HG03558 (cell line): ENCODE data around the gene CSF1R.
"Not testable (repeated sequence)": the region's sequence is repeated elsewhere in the genome, so short reads cannot be mapped to it uniquely, and the experiment has no call there.

Source experiments
- ATAC-seq: cut with Tn5 transposase; IDR thresholded peaks from one replicate; pipeline ENCODE4 v1.9.1; 2021; ENCODE audit warnings: moderate number of reproducible peaks; ENCODE audit not compliant: unreplicated experiment; ENCODE audit errors: extremely low read depth

Gene CSF1R

DNA sequence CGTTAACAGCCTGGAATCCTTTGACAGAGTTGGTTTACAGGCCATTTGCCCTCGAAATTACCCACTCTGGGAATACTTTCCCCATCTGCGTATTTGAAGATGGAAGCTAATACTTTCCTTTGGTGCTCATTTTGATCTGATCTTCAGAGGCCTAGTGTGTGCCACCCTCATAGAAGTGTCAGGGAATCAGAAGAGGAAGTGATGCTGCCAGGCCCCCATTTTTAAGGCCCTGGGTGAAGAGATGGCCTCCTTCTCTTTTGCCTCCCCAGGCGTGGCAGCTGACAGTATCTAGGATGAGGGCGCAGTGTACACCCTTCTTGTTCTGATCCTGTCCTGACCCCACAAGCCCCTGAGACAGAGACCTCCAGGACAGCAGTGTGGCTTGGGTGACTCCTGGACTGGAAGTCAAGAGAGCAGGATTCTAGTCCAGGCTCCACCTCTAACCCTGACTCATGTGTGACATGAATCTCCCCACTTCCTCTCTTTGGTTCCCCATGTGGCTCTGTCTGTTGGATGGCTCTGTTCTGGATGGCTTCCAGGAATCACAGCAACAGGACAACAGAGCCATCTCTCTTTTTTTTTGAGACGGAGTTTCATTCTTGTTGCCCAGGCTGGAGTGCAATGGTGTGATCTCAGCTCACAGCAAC, 27.8 kb downstream of the CSF1R start:
- ATAC-seq: no peak

DNA sequence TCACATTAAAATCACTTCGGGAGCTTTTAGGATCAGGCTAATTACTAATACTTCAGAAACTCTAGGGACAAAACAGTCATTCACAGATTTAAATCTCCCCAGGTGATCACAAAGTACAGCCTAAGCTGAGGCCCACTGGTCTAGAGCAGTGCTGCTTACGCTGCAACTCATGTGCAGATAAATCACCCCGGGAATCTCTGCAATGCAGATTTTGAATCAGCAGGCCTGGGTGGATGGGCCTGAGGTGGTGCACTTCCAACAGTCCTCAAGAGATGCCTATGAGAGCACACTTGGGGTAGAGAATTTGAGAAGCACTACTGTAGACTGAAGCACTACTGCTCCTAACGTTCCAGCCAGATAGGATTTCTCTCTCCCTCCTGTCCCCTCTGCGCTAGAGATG, 28.4 kb downstream of the CSF1R start:
- no peak for ATAC-seq

DNA sequence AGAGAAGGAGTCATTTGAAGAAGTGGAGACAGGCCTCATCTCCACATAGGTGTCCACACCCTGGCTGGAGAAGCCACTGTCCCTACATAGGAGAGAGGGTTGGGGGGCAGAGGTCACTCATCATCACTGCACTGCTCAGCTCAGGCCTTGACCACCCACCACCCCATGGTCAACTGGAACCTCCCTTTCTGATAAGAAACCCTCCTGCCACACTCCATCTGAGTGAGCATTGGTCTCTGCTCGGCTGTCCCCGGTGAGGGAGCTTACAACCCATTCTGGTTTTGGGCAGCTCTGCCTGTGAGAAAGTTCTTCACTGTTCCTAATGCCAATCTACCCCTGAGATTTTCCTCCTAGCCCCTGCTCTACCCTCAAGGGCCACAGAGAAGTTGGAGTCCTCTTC, 28.8 kb downstream of the CSF1R start:
- ATAC-seq: no peak

DNA sequence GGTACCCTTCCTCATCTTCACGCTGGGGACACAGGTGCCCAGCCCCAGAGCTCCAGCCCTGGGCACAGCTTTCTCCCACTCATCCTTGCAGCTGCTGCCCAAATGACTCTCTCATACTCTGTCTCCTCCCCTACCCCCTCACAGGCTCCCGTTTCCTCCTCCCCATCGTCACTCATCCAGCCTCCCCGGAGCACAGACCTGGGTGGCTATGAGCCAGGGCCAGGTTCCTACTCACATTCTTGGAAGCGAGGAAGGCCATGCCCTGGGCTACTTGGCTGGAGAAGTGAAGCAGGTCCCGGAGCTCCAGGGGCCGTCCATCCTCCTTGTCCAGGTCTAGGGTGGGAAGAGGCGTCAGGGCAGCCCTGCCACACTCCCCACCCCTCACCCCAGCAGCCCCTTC, 29.3 kb downstream of the CSF1R start:
- no peak for ATAC-seq

DNA sequence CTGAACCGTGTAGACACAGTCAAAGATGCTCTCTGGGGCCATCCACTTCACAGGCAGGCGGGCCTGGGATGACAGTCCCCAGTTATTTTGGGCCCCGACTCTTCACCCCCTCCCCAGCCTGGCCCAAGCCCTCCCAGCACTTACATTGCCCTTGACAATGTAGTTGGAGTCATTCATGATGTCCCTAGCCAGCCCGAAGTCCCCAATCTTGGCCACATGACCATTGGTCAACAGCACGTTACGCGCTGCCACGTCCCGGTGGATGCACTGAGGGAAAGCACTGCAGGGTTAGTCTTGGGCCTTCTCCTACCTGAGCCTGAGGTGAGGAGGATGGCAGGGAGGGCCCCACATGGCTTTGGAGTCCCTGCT, 30.3 kb downstream of the CSF1R start:
- ATAC-seq: no peak

DNA sequence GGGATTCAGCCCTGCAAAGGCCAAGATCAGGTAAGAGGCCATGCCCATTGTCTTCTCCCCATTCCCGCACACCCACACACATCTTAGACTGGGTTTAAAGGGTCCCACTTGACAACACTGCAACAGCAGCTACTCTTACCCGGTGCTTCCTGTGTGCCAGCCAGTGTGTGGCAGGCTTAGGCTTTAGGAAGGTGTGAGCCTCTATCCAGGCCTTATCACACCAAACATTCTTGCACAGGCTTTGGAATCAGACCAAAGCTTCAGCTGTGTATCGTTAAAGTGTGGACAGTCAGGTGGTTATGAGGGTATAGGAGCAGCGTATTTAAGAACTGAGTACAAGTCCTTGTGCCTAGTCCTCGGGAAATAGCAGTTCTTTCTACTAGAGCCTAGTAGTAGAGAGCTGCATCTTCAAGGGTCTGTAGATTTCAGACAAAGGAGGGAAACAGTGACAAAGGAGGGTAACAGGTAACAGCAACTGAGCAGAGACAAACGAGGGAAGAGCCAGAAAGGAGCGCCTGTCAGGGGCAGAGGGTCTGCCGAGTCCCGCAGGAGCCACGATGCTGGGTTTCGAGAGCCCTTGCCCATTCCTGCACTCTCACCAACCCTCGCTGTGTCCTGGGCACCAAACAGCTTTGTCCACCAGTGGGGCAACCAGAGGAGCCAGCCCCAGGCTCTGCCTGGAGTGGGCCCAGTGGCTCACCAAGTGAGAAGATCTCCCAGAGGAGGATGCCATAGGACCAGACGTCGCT, 30.9 kb downstream of the CSF1R start:
- ATAC-seq: no peak

DNA sequence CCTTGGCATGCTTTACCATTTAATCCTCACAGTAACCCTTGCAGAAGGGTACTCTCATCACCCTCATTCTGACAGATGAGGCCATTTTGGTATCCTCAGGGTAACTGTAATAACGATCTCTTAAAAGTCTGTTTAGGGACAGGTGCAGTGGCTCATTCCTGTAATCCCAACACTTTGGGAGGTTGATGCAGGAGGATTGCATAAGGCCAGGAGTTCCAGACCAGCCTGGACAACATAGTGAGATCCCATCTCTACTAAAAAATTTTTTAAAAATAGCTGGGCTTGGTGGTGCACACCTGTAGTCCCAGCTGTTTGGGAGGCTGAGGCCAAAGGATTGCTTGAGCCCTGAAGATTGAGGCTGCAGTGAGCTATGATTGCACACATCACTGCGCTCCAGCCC, 31.8 kb downstream of the CSF1R start:
- no peak for ATAC-seq

DNA sequence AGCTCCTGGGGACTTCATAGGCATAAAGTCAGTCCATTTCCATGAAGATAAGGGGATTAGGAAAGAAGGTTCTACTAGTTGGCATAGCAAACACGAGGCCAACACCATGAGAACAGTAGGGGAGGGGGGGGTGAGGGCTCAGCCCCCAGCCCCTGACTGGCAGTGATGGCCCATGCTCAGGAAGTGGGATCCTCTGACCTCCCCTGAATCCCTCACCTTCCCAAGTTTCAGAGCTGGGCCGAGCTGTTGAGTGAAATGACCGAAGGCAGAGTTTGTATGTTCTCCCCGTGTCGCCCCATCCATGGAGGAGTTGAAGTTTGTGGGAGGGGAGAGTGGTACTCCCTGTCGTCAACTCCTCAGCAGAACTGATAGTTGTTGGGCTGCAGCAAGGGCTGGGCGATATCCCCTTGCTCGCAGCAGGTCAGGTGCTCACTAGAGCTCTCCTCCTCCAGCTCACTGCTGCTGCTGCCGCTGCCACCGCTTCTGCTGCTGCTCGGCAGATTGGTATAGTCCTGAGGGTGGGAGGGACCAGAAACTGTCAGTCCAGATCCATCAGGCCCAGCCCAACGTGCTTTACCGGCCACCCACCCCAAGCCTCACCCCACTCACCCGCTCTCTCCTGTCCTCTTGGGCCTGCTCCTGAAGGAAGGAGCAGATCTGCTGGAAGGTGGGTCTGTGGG, 32.5 kb downstream of the CSF1R start:
- no peak for ATAC-seq

DNA sequence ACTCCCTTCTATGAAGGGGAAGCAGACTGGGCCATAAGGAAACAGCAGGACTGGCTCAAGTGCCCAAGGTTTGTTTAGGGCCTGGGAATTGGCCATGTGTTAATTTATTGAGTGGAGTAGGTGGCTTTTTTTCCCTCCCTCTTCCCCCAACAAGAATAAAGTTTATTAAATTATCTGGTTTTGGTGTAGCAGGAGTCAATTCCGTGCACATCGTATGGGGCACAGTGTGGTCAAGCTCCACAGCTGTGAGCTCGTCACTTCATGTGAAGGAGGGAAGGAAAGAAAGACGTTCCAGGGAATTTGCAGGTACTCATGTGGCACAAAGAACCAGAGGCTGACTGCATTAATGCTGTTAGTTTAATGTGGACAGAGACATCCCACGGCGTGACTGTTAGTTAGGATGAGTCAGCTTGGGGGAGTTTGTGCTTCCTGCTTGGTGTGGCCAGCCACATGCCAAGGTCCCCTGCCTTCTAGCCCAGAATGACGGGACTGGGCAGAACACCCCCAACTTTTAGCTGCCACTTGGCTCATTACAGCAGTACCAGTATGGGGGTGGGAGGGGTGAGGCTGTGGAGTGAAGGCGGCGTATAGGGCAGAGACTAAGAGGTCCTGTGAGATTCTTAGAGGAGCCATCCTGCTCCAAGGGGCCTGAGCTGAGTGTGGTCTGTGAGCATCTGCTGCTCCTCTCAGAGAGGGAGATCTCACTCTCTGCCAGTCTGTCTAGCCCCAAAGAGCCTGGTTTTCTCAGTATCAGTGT, 33.2 kb downstream of the CSF1R start:
- no peak for ATAC-seq

DNA sequence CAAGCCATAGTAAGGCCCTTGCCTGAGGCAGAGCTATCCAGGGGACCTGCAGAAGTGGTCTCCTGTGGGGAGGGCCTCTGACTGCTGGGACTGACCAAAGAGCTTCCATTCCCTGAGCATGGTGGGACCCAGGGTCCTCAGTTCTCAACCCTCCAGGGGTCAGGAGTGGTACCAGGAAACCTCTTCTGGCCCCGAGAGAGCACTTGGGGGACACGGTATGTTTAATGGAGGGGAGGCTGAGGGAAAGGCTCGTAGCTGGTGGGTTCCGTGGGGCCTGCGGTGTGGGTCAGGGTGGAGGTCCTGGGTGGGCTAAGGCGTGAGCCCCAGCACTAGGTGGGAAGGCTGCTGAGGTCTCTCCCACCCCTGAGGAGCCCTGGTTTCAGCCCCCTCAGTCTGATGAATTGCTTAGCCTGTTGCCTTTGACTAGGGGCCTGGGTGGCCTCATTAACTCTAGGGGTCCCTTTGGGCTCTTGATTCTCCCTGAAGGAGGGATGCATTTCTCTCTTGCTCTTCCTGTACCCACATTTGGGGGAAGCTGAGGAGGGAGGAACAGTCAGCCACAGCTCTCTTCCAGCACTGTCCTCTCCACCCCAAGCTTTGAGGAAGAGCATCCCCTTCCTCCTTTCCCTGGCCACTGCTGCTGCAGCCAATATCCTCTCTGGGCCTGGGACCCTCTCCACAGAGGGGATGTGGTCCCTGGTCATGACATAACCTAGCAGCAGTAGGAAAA, 34.0 kb downstream of the CSF1R start:
- no peak for ATAC-seq

DNA sequence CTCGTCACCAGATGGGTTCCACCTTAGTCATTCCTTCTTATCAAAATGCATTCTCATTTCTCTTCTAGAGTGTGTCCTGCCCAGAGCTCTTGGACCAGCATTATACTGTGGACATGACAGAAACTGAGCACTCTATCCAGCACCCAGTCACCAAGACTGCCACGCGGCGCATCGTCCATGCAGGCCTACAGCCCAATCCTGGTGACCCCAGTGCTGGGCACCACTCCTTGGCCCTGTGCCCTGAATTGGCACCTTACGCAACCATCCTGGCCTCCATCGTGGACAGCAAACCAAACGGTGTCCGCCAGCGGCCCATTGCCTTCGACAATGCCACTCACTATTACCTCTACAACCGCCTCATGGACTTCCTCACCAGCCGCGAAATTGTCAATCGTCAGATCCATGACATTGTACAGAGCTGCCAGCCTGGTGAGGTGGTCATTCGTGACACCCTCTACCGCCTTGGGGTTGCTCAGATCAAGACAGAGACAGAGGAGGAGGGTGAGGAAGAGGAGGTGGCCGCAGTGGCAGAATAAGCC, 34.6 kb downstream of the CSF1R start:
- ATAC-seq: no peak

DNA sequence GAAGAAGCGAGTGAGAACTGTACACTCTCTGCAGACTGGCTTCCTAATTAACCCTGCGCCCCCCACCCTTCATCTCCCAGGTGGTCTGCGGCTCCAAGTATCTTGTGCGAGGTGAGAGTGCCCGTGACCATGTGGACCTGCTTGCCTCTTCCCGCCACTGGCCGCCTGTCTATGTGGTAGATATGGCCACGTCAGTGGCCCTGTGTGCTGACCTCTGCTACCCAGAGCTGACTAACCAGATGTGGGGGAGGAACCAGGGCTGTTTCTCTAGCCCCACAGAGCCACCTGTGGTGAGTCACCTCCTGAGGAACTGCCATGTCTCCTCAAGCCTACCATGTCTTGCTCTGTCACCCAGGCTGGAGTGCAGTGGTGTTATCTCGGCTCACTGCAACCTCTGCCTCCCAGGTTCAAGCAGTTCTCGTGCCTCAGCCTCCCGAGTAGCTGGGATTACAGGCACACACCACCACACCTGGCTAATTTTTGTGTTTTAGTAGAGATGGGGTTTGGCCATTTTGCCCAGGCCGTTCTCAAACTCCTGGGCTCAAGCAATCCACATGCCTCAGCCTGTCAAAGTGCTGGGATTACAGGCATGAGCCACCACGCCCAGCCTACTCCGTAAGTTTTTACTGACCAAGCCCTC, 36.1 kb downstream of the CSF1R start:
- not testable (repeated sequence) for ATAC-seq

DNA sequence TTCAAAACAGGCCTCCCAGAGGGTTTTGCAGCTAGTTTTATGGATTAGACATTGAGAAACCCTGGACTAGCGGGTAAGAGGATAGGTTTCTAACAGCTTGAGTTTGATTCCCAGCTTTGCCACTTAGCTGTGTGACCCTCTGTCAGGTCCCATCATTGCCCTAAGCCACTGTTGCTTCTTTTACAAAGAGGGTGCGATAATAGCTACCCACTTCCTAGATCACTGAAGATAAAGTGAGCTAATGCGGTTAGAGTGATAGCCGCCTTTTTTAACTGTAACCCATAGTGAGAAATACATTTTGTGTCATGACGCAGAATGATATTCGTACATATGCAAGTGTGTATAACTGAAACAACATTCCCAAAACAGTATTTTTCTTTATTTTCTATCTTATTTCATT, 40.3 kb downstream of the CSF1R start:
- ATAC-seq: no peak

DNA sequence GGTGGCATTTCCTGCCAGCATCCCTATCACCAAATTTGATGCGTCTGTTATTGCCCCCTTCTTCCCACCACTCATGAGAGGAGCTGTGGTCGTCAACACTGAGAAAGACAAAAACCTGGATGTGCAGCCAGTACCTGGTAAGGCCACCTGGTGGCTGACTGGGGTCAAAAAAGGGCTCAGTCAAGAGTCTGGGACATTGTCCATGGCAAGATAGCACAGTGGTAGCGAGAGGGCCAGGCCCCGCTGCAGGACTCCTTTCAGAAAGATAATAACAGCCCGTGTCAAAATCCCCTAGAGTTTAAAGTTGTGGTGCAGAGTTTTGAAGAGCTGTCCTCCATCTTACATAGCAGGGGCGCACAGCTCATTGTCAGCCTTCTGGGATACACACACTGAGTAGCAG, 40.8 kb downstream of the CSF1R start:
- no peak for ATAC-seq

DNA sequence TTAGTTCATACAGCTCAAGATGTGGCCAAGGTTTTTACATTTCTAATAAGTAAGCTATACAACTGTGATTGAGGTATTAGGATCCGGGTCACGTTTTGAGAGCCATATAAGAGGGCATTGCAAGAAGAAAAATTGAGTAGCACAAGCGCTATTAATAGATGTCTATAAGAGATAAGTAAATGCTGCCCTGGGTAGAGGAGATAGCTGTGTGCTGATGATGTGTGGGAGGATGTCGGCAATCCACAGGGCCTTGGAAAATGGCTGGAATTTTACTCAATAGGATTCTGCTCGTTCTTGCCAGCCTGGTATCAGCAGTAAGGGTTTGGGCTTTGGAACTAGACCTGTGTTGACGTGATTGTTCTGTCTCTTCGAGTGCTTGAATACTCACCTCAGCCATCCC, 41.6 kb downstream of the CSF1R start:
- ATAC-seq: no peak

DNA sequence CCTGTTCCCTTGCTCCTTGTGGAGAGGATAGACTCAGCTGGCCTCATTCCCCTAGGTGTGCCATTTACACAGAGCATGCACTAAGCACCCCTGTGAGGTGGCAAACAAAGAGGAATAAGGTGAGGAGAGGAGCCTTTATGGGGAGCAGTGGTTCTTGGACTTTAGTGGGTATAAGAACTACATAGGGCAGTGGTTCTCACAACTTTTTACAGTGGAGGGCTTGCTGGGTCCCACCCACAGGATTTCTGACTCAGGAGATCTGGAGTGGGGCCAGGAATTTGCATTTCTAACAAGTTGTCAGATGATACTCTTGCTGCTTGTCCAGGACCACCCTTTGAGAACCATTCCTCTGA, 42.0 kb downstream of the CSF1R start:
- no peak for ATAC-seq

DNA sequence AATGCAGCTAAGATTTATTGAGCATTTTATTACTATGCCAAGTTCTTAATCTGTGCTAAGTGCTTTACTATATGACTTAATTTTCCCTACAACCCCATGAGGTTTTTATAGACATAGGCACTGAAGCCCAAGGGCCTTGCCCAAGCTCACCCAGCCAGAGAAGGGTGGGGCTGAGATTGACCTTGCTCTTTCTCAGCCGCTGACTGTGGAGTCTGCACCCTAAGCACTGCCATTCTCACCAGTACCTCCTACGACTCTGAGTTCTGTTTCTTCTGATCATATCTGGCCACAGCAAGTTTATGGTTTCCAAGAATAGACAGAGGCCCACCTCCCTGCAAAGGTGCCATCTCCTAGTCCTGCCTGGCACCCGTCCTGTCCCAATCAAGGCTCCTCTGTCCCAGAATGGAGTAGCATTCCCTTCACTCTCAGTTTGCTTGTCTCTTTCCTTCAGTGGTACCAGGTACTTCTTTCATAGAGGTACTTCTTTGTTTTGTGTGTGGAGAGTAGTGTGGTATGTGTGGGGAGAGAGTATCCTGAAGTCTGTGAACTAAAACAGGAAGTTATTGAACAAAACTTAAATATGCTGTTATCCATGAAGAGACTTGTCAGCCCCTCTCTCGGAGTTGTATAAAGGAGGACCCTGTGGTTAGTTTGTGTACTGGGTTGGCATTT, 42.6 kb downstream of the CSF1R start:
- ATAC-seq: no peak

DNA sequence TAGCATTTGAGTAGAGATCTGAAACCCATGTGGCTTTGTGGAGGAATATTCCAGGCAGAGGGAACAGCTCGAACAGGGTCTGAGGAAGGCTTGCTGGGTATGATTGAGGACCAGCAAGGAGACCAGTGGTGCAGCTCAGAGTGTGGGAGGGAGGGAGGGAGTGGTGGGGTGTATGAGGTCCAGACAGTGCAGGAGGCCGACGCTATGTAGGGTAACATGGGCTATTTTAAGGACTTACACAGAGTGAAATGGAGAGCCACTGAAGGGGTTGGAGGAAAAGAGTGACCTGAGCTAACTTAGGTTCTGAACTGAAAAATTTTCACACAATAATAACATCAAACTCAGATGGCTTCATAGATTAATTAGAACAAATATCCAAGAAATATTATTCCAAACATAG, 43.9 kb downstream of the CSF1R start:
- no peak for ATAC-seq

DNA sequence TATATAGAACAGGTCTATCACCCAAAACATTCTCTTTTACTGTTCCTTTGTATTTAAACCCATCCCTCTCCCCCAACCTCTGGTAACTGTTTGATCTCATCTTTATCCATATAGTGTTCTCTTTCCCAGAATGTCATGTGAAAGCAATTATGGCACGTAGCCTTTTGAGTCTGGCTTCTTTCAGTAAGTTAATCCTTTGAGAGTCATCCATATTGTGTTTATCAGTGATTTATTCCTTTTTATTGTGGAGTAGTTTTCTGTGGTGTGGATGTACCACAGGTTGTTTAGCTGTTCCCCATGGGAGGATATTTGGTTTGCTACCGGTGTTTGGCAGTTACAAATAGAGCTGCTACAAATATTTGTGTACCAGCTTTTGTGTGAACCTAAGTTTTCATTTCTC, 47.8 kb downstream of the CSF1R start:
- ATAC-seq: no peak
